ENCODE results near the gene IBSP.

The IBSP gene

DNA sequence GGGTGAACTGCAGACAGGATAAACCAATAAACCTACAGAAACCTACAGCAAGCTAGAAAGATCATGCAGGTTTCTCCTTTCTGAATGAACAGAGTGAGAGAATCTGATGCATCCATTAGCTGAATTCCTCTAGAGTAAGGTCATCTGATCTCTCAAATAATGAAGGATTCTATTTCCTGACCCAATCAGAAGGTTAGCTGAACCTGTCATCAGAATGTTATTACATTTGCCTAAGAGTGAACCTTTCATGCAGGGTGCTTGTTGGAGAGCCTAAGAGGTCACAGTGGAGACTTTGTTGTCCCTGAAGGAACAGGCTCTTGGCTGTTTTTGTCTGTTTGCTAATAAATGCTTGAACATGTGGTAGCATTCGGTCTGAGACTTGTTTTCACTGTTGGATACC, 57.5 kb downstream of the IBSP start:
- H3K27ac ChIP-seq, result no peak overlapping the region
- no peaks in the 10 kb centered on the region for H3K4me1 ChIP-seq (ENCODE audit: low read depth, poor library complexity, severe bottlenecking)

DNA sequence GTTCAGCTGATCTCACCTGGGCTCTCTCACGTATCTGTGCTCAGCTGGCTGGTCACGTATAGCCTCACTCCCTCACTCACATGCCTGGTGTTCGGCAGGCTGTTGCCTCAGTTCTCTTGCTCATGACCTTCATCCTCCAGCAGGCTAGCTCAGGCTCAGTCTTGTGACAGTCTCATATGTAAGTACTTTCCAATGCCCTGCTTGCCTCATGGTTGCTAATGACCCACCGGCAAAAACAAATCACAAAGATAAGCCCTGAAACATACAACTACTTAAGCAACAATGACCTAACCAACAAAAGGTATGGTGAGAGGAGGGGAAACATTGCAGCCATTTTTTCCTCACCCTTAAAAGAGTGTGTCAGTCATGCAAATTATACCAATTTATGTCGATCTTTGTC, 58.4 kb downstream of the IBSP start:
- no peak overlapping the region for H2AFZ ChIP-seq (ENCODE audit: low read depth)
- no peak overlapping the region for H3K4me2 ChIP-seq
- no peaks in the 10 kb centered on the region for H3K36me3 ChIP-seq (ENCODE audit: insufficient read depth)
- no peaks in the 10 kb centered on the region for H3K4me1 ChIP-seq (ENCODE audit: low read depth, poor library complexity, severe bottlenecking)
- TF ChIP-seq, protein P1, sequence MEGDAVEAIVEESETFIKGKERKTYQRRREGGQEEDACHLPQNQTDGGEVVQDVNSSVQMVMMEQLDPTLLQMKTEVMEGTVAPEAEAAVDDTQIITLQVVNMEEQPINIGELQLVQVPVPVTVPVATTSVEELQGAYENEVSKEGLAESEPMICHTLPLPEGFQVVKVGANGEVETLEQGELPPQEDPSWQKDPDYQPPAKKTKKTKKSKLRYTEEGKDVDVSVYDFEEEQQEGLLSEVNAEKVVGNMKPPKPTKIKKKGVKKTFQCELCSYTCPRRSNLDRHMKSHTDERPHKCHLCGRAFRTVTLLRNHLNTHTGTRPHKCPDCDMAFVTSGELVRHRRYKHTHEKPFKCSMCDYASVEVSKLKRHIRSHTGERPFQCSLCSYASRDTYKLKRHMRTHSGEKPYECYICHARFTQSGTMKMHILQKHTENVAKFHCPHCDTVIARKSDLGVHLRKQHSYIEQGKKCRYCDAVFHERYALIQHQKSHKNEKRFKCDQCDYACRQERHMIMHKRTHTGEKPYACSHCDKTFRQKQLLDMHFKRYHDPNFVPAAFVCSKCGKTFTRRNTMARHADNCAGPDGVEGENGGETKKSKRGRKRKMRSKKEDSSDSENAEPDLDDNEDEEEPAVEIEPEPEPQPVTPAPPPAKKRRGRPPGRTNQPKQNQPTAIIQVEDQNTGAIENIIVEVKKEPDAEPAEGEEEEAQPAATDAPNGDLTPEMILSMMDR (conservative IDR thresholded peaks at IDR 0.05; ENCODE audit: low read depth, low read length), result no peak
- no peak overlapping the region for H3K27ac ChIP-seq
- no peak overlapping the region for H3K4me3 ChIP-seq (IDR thresholded peaks at IDR 0.05; ENCODE audit: insufficient read depth, low read depth, low read length)
- no peak overlapping the region for H3K9ac ChIP-seq
- H3K79me2 ChIP-seq (ENCODE audit: insufficient read depth, low read depth), result no peaks in the 10 kb centered on the region
- H4K20me1 ChIP-seq (ENCODE audit: insufficient read depth), result no peaks in the 10 kb centered on the region
- H3K27me3 ChIP-seq (ENCODE audit: insufficient read depth, low read depth), result no peaks in the 10 kb centered on the region

More for the DNA sequence above, 57.5 kb downstream of the IBSP start:
- no peaks in the 10 kb centered on the region for H3K79me2 ChIP-seq (ENCODE audit: insufficient read depth, low read depth)
- H3K4me3 ChIP-seq (IDR thresholded peaks at IDR 0.05; ENCODE audit: insufficient read depth, low read depth, low read length), result no peak overlapping the region
- TF ChIP-seq, protein P1 (conservative IDR thresholded peaks at IDR 0.05; ENCODE audit: low read depth, low read length), result no peak
- no peaks in the 10 kb centered on the region for H3K27me3 ChIP-seq (ENCODE audit: insufficient read depth, low read depth)
- H4K20me1 ChIP-seq (ENCODE audit: insufficient read depth), result no peaks in the 10 kb centered on the region
- no peak overlapping the region for H3K9ac ChIP-seq
- no peak overlapping the region for H3K4me2 ChIP-seq
- H3K36me3 ChIP-seq (ENCODE audit: insufficient read depth), result no peaks in the 10 kb centered on the region
- H2AFZ ChIP-seq (ENCODE audit: low read depth), result no peak overlapping the region
